Trophoblast cell (in vitro differentiated cells and primary cell): ENCODE data around the gene RAB1B.
A peak's percentile ranks its signal among the peaks of the same experiment; 100 is the strongest.
"Not testable (repeated sequence)": the region's sequence is repeated elsewhere in the genome, so short reads cannot be mapped to it uniquely, and the experiment has no call there.

Experiments used
- DNase-seq, 2 donors: peaks; one replicate each; pipeline ENCODE4 v3.0.0-alpha.2; 2016
- H2AFZ ChIP-seq: 2 replicates; pipeline ENCODE4 v1.6.1; 2013; ENCODE audit warnings: low read length, moderate library complexity, mild to moderate bottlenecking; ENCODE audit not compliant: insufficient read depth, poor library complexity
- H2AK5ac ChIP-seq: 2 replicates; pipeline ENCODE4 v1.6.1; 2013; ENCODE audit warnings: mild to moderate bottlenecking, low read length
- H2BK120ac ChIP-seq: 2 replicates; pipeline ENCODE4 v1.6.1; 2013; ENCODE audit warnings: low read length, mild to moderate bottlenecking, moderate library complexity; ENCODE audit not compliant: insufficient read depth, poor library complexity
- H2BK12ac ChIP-seq: 2 replicates; pipeline ENCODE4 v1.6.1; 2013; ENCODE audit warnings: mild to moderate bottlenecking, low read length, moderate library complexity
- H2BK5ac ChIP-seq: 2 replicates; pipeline ENCODE4 v1.6.1; 2013; ENCODE audit warnings: low read length, low read depth, moderate library complexity, mild to moderate bottlenecking; ENCODE audit not compliant: poor library complexity
- H3K14ac ChIP-seq: 2 replicates; pipeline ENCODE4 v1.6.1; 2013; ENCODE audit warnings: mild to moderate bottlenecking, low read length
- H3K18ac ChIP-seq: 2 replicates; pipeline ENCODE4 v1.6.1; 2013; ENCODE audit warnings: mild to moderate bottlenecking, low read length
- H3K23ac ChIP-seq: 2 replicates; pipeline ENCODE4 v1.6.1; 2013; ENCODE audit warnings: low read length
- H3K27ac ChIP-seq: 2 replicates; pipeline ENCODE4 v1.5.1; 2013; ENCODE audit warnings: low read depth, mild to moderate bottlenecking, inconsistent platforms, low read length, moderate library complexity
- H3K27me3 ChIP-seq: 2 replicates; pipeline ENCODE4 v1.6.1; 2013; ENCODE audit warnings: inconsistent platforms, mild to moderate bottlenecking, low read length, moderate library complexity; ENCODE audit not compliant: insufficient read depth
- H3K36me3 ChIP-seq, 2 experiments: 1 replicate in 1 of 2; 2 replicates in 1 of 2; pipeline ENCODE4 v1.6.1; 2013; ENCODE audit warnings: low read length in 2 of 2, mild to moderate bottlenecking in 2 of 2, moderate library complexity in 1 of 2; ENCODE audit not compliant: insufficient read depth in 2 of 2, control insufficient read depth in 1 of 2
- H3K4ac ChIP-seq: 2 replicates; pipeline ENCODE4 v1.6.1; 2013; ENCODE audit warnings: low read depth, mild to moderate bottlenecking, low read length, moderate library complexity
- H3K4me1 ChIP-seq, 2 experiments: 1 replicate in 1 of 2; 2 replicates in 1 of 2; pipeline ENCODE4 v1.6.1; 2013; ENCODE audit warnings: low read length in 2 of 2, mild to moderate bottlenecking in 2 of 2, moderate library complexity in 1 of 2; ENCODE audit not compliant: insufficient read depth in 2 of 2, control insufficient read depth in 1 of 2
- H3K4me2 ChIP-seq: 2 replicates; pipeline ENCODE4 v1.6.1; 2013; ENCODE audit warnings: inconsistent platforms, mild to moderate bottlenecking, low read length, moderate library complexity
- H3K4me3 ChIP-seq: 2 replicates; pipeline ENCODE4 v1.5.1; 2013; ENCODE audit warnings: mild to moderate bottlenecking, low read depth, low read length, inconsistent platforms
- H3K79me1 ChIP-seq: one replicate; pipeline ENCODE4 v1.6.1; 2013; ENCODE audit warnings: low read length
- H3K79me2 ChIP-seq: 2 replicates; pipeline ENCODE4 v1.6.1; 2013; ENCODE audit warnings: low read length, mild to moderate bottlenecking; ENCODE audit not compliant: control insufficient read depth, insufficient read depth, poor library complexity
- H3K9ac ChIP-seq: 2 replicates; pipeline ENCODE4 v1.6.1; 2013; ENCODE audit warnings: mild to moderate bottlenecking, low read length
- H3K9me3 ChIP-seq: 2 replicates; pipeline ENCODE4 v1.6.1; 2013; ENCODE audit warnings: low read depth, mild to moderate bottlenecking, control low read depth, inconsistent platforms, low read length; ENCODE audit not compliant: insufficient read depth
- H4K12ac ChIP-seq: 2 replicates; pipeline ENCODE4 v1.6.1; 2013; ENCODE audit warnings: low read depth, mild to moderate bottlenecking, low read length, moderate library complexity
- H4K8ac ChIP-seq: 2 replicates; pipeline ENCODE4 v1.6.1; 2013; ENCODE audit warnings: low read depth, mild to moderate bottlenecking, low read length, moderate library complexity
- H4K91ac ChIP-seq: one replicate; pipeline ENCODE4 v1.6.1; 2013; ENCODE audit warnings: low read depth, mild to moderate bottlenecking, low read length, moderate library complexity
- WGBS: extraction: QIAGEN DNeasy Blood & Tissue Kit; methylation state at CpG from one replicate; pipeline ENCODE4 v1.1.7; 2013; ENCODE audit warnings: missing lambda C conversion rate; ENCODE audit not compliant: insufficient read length, insufficient coverage; ENCODE audit errors: extremely low coverage; 5-methylcytosine and 5-hydroxymethylcytosine counted together

RAB1B gene

DNA sequence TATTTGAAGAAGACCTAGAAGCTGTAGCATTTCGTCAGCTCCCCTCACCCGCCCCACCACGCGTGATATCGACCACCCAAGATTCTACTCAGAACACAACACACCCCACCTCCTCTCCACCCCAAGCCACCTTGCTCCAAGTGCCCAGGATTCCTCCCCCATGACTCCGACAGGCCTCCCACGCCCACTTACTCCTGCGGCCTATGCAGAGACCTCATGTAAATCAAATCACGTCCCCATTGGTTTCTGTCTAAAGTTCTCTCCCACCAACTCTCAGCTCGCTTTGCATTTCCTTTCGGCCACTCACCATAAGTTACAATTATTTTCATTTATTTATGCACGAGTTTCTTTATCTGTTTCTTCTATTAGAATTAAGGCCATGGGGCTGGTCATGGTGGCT is 34.2 kb downstream of the RAB1B start:
- Histone ChIP-seq H3K4me3 (no peak overlapping the region), H3K4me2 (no peak overlapping the region), H3K4me1 (no peaks in the 10 kb centered on the region), H3K79me2 (no peaks in the 10 kb centered on the region), H4K12ac (no peak overlapping the region), H3K14ac (no peak overlapping the region), H3K79me1 (no peaks in the 10 kb centered on the region), H3K36me3 (no peaks in the 10 kb centered on the region), H3K9me3 (no peaks in the 10 kb centered on the region), H3K23ac (no peak overlapping the region), H3K18ac (no peak overlapping the region), H2AFZ (no peak overlapping the region), H4K91ac (no peak overlapping the region), H2AK5ac (no peak overlapping the region), H4K8ac (no peak overlapping the region), H2BK5ac (no peak overlapping the region), H2BK12ac (no peak overlapping the region), H2BK120ac (no peak overlapping the region), H3K27me3 (peaks cover 3% of the 10 kb centered on the region), H3K9ac (no peak overlapping the region), H3K4ac (no peak overlapping the region), H3K27ac (no peak overlapping the region)
- no CpG with 5 or more reads among the region's 12 CpGs for WGBS
- no peak for DNase-seq

DNA sequence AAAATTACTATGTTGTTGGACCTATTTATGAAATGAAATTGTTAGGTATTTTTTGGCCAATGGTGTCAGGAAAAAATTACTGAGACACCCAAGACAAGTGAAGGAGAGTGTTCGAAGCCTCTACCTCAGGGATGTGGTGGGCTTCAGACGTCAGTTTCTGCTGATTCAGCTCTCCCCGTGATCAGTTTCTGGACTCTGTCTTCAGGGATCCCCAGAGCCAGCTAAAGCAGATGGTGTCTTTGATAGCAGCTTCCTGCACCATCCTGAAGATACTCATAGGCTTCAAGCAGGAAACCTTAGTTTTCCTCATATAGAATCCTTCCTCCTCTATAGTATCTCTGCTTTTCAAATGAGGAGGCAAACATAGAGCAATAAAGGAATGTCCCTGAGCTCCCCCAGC is 41.0 kb downstream of the RAB1B start:
- no peak overlapping the region for H2BK120ac ChIP-seq
- peaks cover 14% of the 10 kb centered on the region for H3K79me1 ChIP-seq
- no peak overlapping the region for H4K91ac ChIP-seq
- no peak overlapping the region for H3K4ac ChIP-seq
- no CpG with 5 or more reads among the region's 3 CpGs for WGBS
- no peak overlapping the region for H3K9ac ChIP-seq
- no peak overlapping the region for H3K4me2 ChIP-seq
- no peak overlapping the region for H3K23ac ChIP-seq
- H2BK5ac ChIP-seq: no peak overlapping the region
- H3K27me3 ChIP-seq: peaks cover 3% of the 10 kb centered on the region
- no peaks in the 10 kb centered on the region for H3K9me3 ChIP-seq
- H2BK12ac ChIP-seq: no peak overlapping the region
- H3K18ac ChIP-seq: no peak overlapping the region
- no peaks in the 10 kb centered on the region for H3K36me3 ChIP-seq
- no peak overlapping the region for H3K27ac ChIP-seq
- H4K8ac ChIP-seq: no peak overlapping the region
- no peak overlapping the region for H2AK5ac ChIP-seq
- no peak overlapping the region for H2AFZ ChIP-seq
- no peak for DNase-seq
- H3K4me1 ChIP-seq: peaks cover 16 to 18% of the 10 kb centered on the region in 2 experiments
- no peak overlapping the region for H3K14ac ChIP-seq
- no peak overlapping the region for H4K12ac ChIP-seq
- H3K79me2 ChIP-seq: no peaks in the 10 kb centered on the region
- H3K4me3 ChIP-seq: no peak overlapping the region

DNA sequence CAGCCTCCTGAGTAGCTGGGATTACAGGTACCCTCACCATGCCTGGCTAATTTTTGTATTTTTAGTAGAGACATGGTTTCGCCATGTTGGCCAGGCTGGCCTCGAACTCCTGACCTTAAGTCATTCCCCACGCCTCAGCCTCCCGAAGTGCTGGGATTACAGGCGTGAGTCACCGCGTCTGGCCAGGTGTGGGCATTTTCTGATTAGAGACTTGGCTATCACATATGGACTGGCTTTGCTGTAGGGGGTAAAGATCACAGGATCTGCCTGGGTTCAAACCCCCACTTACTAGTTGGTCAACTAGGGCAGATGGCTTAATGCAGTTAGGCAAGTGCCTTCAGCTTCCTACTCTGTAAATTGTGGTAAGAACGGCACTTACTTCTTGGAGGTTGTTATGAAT is 41.9 kb downstream of the RAB1B start:
- Histone ChIP-seq H2AK5ac (no peak overlapping the region), H3K4me3 (no peak overlapping the region), H3K18ac (no peak overlapping the region), H2BK120ac (no peak overlapping the region), H2BK12ac (no peak overlapping the region), H3K4me2 (no peak overlapping the region), H4K12ac (no peak overlapping the region), H3K14ac (no peak overlapping the region), H4K91ac (no peak overlapping the region), H3K9ac (no peak overlapping the region), H3K36me3 (no peaks in the 10 kb centered on the region), H3K27ac (no peak overlapping the region), H4K8ac (no peak overlapping the region), H2BK5ac (no peak overlapping the region), H3K27me3 (no peaks in the 10 kb centered on the region), H2AFZ (no peak overlapping the region), H3K4ac (no peak overlapping the region), H3K23ac (no peak overlapping the region), H3K4me1 (peaks cover 21% of the 10 kb centered on the region in 2 experiments), H3K9me3 (peaks cover 2% of the 10 kb centered on the region), H3K79me2 (no peaks in the 10 kb centered on the region), H3K79me1 (peaks cover 16% of the 10 kb centered on the region)
- DNase-seq: no peak
- no CpG with 5 or more reads among the region's 8 CpGs for WGBS

DNA sequence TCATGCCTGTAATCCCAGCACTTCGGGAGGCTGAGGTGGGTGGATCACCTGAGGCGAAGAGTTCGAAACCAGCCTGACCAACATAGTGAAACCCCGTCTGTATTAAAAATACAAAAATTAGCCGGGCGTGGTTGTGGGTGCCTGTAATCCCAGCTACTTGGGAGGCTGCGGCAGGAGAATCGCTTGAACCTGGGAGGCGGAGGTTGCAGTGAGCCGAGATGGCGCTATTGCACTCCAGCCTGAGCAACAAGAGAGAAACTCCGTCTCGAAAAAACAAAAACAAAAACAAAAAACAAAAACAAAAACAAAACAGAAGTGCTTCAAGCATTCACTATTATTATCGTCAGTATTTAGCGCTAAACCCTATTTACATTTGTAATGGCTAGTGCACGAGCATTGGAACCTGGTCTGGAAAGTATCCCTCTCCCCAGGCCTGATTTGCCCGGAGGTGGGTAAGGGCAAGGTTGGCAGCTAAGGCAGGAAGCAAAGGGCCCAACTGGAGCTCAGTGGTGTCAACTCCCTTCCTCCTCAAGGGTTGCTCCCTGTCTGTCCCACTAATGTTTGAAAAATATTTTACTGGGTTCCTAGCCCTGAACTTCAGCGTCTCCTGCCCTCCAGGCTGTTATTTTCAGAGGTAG is 42.5 kb downstream of the RAB1B start:
- H2BK12ac ChIP-seq, H4K8ac ChIP-seq, H3K79me2 ChIP-seq, H3K18ac ChIP-seq, H4K91ac ChIP-seq, H2BK120ac ChIP-seq, DNase-seq, H3K27me3 ChIP-seq, H4K12ac ChIP-seq, H3K23ac ChIP-seq, H3K9me3 ChIP-seq, H3K9ac ChIP-seq, H3K36me3 ChIP-seq, H2AFZ ChIP-seq, H3K4ac ChIP-seq, H2AK5ac ChIP-seq, H2BK5ac ChIP-seq, H3K14ac ChIP-seq, H3K4me3 ChIP-seq: not testable (repeated sequence)
- Histone ChIP-seq H3K27ac (peak overlapping the region; percentile 11), H3K4me1 (peaks cover 22 to 23% of the 10 kb centered on the region in 2 experiments), H3K4me2 (peak overlapping the region; percentile 7), H3K79me1 (peaks cover 16% of the 10 kb centered on the region)
- no CpG with 5 or more reads among the region's 18 CpGs for WGBS
